Breast epithelium (tissue), 3 donors: ENCODE data around the gene ATG16L2.

Source experiments
- POLR2A ChIP-seq: fragments of 450-650 bp; IDR thresholded peaks from one replicate; pipeline ENCODE4 v1.6.1; 2016; ENCODE audit warnings: antibody characterized with exemption, mild to moderate bottlenecking, moderate library complexity
- POLR2AphosphoS5 ChIP-seq, 3 donors: sonication (generic); formaldehyde crosslinking; IDR thresholded peaks; one replicate each; pipeline ENCODE4 v1.6.1; 2017; ENCODE audit warnings: antibody characterized with exemption in 3 of 3
- TF ChIP-seq, protein P1 (sequence below), 3 donors: fragments of 450-650 bp; IDR thresholded peaks; one replicate each; pipeline ENCODE4 v1.5.1; 2016 to 2017; ENCODE audit warnings: antibody characterized with exemption in 3 of 3, mild to moderate bottlenecking in 3 of 3, moderate library complexity in 3 of 3

DNA sequence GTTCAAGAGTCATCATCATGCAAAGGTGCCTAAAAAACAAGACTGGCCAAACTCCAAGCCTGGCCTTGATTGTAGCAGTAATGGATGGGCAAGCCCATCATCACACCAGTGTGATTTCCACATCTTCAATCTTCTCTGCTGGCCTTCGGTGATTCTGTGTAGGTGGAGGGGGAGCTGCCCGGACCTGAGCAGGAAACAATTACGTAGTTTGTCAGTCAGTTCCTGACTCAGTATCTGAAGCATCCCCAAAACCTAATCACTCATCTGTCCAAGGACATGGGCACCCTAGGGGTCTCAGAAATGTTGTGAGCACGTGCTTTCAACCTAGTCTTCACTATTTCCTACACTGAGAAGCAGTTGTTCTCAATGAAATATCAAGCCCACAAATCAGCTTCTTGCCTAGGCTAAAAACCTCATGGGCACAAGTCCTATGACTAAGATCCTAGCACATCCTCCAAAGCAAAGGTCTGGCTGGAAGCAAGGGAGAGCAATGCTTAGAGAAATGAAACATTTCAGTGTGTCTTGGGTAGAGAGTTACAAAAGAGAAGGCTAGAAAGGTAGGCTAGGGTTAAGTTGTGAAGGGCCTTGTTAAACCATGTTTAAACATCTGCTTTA, 24.6 kb downstream of the ATG16L2 start:
- TF ChIP-seq POLR2AphosphoS5 (IDR thresholded peaks at IDR 0.05) (no peak), POLR2A (no peak)
- TF ChIP-seq, protein P1, sequence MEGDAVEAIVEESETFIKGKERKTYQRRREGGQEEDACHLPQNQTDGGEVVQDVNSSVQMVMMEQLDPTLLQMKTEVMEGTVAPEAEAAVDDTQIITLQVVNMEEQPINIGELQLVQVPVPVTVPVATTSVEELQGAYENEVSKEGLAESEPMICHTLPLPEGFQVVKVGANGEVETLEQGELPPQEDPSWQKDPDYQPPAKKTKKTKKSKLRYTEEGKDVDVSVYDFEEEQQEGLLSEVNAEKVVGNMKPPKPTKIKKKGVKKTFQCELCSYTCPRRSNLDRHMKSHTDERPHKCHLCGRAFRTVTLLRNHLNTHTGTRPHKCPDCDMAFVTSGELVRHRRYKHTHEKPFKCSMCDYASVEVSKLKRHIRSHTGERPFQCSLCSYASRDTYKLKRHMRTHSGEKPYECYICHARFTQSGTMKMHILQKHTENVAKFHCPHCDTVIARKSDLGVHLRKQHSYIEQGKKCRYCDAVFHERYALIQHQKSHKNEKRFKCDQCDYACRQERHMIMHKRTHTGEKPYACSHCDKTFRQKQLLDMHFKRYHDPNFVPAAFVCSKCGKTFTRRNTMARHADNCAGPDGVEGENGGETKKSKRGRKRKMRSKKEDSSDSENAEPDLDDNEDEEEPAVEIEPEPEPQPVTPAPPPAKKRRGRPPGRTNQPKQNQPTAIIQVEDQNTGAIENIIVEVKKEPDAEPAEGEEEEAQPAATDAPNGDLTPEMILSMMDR (IDR thresholded peaks at IDR 0.05), result no peak
